ENCODE results near the gene HSPA2.

GRCh38 chr14:64509036-64509435, 31.5 kb upstream of the HSPA2 start:
- TF ChIP-seq EZH2 (IDR thresholded peaks at IDR 0.05; ENCODE audit: borderline replicate concordance, insufficient read depth, low read length, poor library complexity, severe bottlenecking) (no peak), CTCF (IDR thresholded peaks at IDR 0.05; ENCODE audit: poor library complexity, severe bottlenecking) (no peak), POLR2AphosphoS5 (IDR thresholded peaks at IDR 0.05) (no peak), TAF1 (IDR thresholded peaks at IDR 0.05; ENCODE audit: low read depth) (no peak), EP300 (conservative IDR thresholded peaks at IDR 0.05; ENCODE audit: poor library complexity, severe bottlenecking) (no peak)
- TF ChIP-seq, protein P1, sequence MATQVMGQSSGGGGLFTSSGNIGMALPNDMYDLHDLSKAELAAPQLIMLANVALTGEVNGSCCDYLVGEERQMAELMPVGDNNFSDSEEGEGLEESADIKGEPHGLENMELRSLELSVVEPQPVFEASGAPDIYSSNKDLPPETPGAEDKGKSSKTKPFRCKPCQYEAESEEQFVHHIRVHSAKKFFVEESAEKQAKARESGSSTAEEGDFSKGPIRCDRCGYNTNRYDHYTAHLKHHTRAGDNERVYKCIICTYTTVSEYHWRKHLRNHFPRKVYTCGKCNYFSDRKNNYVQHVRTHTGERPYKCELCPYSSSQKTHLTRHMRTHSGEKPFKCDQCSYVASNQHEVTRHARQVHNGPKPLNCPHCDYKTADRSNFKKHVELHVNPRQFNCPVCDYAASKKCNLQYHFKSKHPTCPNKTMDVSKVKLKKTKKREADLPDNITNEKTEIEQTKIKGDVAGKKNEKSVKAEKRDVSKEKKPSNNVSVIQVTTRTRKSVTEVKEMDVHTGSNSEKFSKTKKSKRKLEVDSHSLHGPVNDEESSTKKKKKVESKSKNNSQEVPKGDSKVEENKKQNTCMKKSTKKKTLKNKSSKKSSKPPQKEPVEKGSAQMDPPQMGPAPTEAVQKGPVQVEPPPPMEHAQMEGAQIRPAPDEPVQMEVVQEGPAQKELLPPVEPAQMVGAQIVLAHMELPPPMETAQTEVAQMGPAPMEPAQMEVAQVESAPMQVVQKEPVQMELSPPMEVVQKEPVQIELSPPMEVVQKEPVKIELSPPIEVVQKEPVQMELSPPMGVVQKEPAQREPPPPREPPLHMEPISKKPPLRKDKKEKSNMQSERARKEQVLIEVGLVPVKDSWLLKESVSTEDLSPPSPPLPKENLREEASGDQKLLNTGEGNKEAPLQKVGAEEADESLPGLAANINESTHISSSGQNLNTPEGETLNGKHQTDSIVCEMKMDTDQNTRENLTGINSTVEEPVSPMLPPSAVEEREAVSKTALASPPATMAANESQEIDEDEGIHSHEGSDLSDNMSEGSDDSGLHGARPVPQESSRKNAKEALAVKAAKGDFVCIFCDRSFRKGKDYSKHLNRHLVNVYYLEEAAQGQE (IDR thresholded peaks at IDR 0.05; ENCODE audit: borderline replicate concordance) = no peak
